Neural crest cell (in vitro differentiated cells): Measurements from ENCODE around the gene GTPBP6. TPM values are rescaled to one million over a fixed set of nuclear protein-coding genes. Genes with fewer than 3 reads are reported as not detected.
"Not testable (repeated sequence)": the region's sequence is repeated elsewhere in the genome, so short reads cannot be mapped to it uniquely, and the experiment has no call there.

ENCODE experiments used
- DNase-seq: peaks from one replicate; pipeline ENCODE4 v3.0.0; 2021; ENCODE audit warnings: low read depth, mixed read lengths, low spot score
- H3K27ac Mint-ChIP-seq: one replicate; pipeline ENCODE4 v1.8.0; 2021; ENCODE audit warnings: mild to moderate bottlenecking, mixed read lengths; ENCODE audit not compliant: unreplicated experiment
- H3K27me3 Mint-ChIP-seq: 2 replicates; pipeline ENCODE4 v1.8.0; 2021; ENCODE audit warnings: low read depth, mild to moderate bottlenecking, mixed read lengths
- H3K36me3 Mint-ChIP-seq: 2 replicates; pipeline ENCODE4 v1.8.0; 2021; ENCODE audit warnings: low read depth, mild to moderate bottlenecking, mixed read lengths
- H3K4me1 Mint-ChIP-seq: 2 replicates; pipeline ENCODE4 v1.8.0; 2021; ENCODE audit warnings: mixed read lengths
- H3K4me3 Mint-ChIP-seq: one replicate; pipeline ENCODE4 v1.8.0; 2021; ENCODE audit warnings: mild to moderate bottlenecking, mixed read lengths
- H3K9me3 Mint-ChIP-seq: 2 replicates; pipeline ENCODE4 v1.8.0; 2021; ENCODE audit warnings: mixed read lengths
- CTCF ChIP-seq: fragments of 200-600 bp; sonication (generic); conservative IDR thresholded peaks from 2 replicates; pipeline ENCODE4 v1.5.0; 2021; ENCODE audit warnings: antibody characterized with exemption, mild to moderate bottlenecking
- total RNA-seq: library from RNA; stranded (reverse); gene quantifications from 2 replicates; pipeline ENCODE4 v1.2.1, GENCODE V29; 2021

GTPBP6 gene
- total RNA-seq, 1 donor from 2014 or later, result 81.9 TPM

DNA sequence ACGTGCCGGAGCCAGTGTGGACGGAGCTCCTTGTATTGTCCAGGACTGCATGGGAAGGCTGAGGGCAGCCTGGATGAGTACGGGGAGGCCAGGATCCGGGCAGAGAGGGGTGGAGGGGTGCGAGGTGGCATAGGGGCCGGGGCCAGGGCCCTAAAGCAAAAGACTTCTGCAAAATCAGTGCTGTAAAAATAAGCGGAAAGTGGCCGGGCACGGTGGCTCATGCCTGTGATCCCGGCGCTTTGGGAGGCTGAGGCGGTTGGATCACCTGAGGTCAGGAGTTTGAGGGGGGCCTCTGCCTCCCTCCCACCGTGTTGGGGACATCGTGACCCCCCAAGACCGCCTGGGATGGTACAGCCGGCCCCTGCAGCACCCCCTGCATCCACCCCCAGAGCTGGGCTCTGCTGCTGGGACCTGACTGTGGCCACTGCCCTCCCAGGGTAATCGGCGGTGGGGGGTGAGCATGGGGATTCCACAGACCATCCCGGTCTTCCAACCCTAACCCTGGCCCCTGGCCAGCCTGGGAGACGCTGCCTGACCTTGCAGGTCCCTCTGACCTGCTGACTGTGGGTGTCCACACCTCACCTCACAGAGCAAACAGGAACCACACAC is 60.8 kb downstream of the GTPBP6 start:
- no peak for DNase-seq
- H3K36me3 Mint-ChIP-seq, result no peaks in the 10 kb centered on the region
- H3K9me3 Mint-ChIP-seq, result peaks cover 2% of the 10 kb centered on the region
- peaks cover 7% of the 10 kb centered on the region for H3K4me1 Mint-ChIP-seq
- H3K27me3 Mint-ChIP-seq, result no peaks in the 10 kb centered on the region
- H3K27ac Mint-ChIP-seq, result no peak overlapping the region
- no peak for TF ChIP-seq CTCF
- H3K4me3 Mint-ChIP-seq, result no peak overlapping the region

DNA sequence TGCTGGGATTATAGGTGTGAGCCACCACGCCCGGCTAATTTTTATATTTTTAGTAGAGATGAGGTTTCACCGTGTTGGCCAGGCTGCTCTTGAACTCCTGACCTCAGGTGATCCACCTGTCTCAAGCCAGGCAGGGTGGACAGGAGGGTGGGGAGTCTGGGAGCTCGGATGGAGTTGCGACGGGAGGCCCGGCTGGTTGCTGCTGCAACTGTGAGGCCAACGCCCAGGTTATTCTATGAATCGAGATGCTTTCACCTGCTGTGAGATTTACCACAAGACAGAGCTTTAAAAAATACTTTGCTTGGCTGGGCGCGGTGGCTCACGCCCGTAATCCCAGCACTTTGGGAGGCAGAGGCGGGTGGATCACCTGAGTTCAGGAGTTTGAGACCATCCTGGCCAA is 61.5 kb downstream of the GTPBP6 start:
- H3K4me3 Mint-ChIP-seq, H3K4me1 Mint-ChIP-seq, H3K9me3 Mint-ChIP-seq, H3K27ac Mint-ChIP-seq, H3K27me3 Mint-ChIP-seq, DNase-seq, H3K36me3 Mint-ChIP-seq: not testable (repeated sequence)

DNA sequence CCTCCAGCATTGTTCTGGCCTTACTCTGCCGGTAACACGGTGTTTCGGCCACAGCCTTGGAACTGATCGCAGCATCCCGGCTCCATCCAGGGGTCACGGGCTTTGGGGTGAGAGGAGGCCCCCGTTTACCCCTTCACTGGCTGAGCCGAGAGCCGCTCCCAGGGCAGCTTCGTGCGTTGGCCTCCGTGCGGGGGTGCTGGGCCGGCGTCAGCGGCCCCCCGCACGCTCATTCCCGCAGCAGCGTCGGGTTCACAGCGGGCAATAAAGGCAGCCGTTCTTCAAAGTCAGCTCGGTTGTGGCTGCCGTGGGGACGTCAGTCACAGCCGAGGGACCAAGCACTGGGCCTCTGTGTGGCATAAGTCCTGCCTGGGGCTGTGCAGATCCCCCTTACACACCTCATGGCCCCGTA is 62.7 kb downstream of the GTPBP6 start:
- Mint-ChIP-seq H3K4me3 (no peak overlapping the region), H3K27ac (no peak overlapping the region), H3K36me3 (peaks cover 6% of the 10 kb centered on the region), H3K4me1 (peaks cover 6% of the 10 kb centered on the region), H3K9me3 (peaks cover 11% of the 10 kb centered on the region), H3K27me3 (no peaks in the 10 kb centered on the region)
- TF ChIP-seq CTCF, result no peak
- no peak for DNase-seq

Other genes with a start within 250 kb of the GTPBP6 start
- 49.1 and 52.4 TPM in 2 replicates for gene PLCXD1, start 37.4 kb downstream of the GTPBP6 start, total RNA-seq
- 88.4 and 96.5 TPM in 2 replicates for gene PPP2R3B, start 68.1 kb upstream of the GTPBP6 start, total RNA-seq